ENCODE results near the gene NKX2-8. TPM values are rescaled to one million over a fixed set of nuclear protein-coding genes. Genes with fewer than 3 reads are reported as not detected.

Gene NKX2-8
- total RNA-seq, 1 experiment from 2014 or later, result 0.23 TPM

DNA sequence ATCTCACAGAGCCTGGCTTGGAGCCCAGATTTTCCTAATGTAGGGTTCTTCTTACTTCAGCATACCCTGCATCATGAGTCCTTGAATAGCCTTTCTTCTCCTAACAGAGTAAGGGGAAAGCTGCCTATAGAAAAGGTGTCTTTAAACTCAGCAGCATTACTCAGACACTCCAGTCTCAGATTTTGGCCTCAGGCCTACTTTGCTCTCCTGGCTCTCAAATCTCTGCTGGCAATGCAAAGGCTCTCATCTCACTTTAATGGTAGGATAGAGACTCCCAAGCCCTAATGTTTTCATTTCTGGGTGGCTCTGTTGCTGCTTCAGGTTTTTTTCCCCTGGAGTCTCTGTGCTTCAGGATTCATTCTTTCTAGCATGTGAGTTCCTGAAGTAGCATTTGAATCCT lies 9.1 kb upstream of the NKX2-8 start:
- Mint-ChIP-seq H3K4me1 (ENCODE audit: low read depth, unreplicated experiment) (no peaks in the 10 kb centered on the region), H3K27me3 (ENCODE audit: insufficient read depth, unreplicated experiment) (peaks cover 37% of the 10 kb centered on the region), H3K27ac (ENCODE audit: unreplicated experiment) (no peak overlapping the region), H3K4me3 (ENCODE audit: unreplicated experiment) (no peak overlapping the region), H3K9me3 (ENCODE audit: unreplicated experiment) (no peaks in the 10 kb centered on the region), H3K36me3 (ENCODE audit: insufficient read depth, unreplicated experiment) (no peaks in the 10 kb centered on the region)
- H3K4me3 ChIP-seq (ENCODE audit: low read depth, low read length), result no peak overlapping the region
- no peaks in the 10 kb centered on the region for H3K36me3 ChIP-seq (ENCODE audit: control insufficient read depth, insufficient read depth, low read length)
- peaks cover 4% of the 10 kb centered on the region for H3K27me3 ChIP-seq (replicated peaks; ENCODE audit: control insufficient read depth, insufficient read depth, low read length)
- TF ChIP-seq, protein P1, sequence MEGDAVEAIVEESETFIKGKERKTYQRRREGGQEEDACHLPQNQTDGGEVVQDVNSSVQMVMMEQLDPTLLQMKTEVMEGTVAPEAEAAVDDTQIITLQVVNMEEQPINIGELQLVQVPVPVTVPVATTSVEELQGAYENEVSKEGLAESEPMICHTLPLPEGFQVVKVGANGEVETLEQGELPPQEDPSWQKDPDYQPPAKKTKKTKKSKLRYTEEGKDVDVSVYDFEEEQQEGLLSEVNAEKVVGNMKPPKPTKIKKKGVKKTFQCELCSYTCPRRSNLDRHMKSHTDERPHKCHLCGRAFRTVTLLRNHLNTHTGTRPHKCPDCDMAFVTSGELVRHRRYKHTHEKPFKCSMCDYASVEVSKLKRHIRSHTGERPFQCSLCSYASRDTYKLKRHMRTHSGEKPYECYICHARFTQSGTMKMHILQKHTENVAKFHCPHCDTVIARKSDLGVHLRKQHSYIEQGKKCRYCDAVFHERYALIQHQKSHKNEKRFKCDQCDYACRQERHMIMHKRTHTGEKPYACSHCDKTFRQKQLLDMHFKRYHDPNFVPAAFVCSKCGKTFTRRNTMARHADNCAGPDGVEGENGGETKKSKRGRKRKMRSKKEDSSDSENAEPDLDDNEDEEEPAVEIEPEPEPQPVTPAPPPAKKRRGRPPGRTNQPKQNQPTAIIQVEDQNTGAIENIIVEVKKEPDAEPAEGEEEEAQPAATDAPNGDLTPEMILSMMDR (IDR thresholded peaks at IDR 0.05; ENCODE audit: insufficient read depth in 1 of 2, low read depth in 1 of 2, low read length in 1 of 2, severe bottlenecking in 1 of 2, unreplicated experiment in 1 of 2), result no peak
- H3K9me3 ChIP-seq, result no peaks in the 10 kb centered on the region
- intact Hi-C loops (cut with micrococcal nuclease; ENCODE audit: unreplicated experiment), result no loop called here
- no peaks in the 10 kb centered on the region for H3K4me1 ChIP-seq
- ChIA-PET CTCF (interaction anchor here (0.8 to 1.0 kb wide), 2 partner anchors 14 to 41 kb away, joined by 3 to 4 read pairs; no protein-coding TSS in a partner anchor), POLR2A (no interaction called here)
- BruUV-seq (replicated peaks), result no TSS peak
- no peak for DNase-seq

DNA sequence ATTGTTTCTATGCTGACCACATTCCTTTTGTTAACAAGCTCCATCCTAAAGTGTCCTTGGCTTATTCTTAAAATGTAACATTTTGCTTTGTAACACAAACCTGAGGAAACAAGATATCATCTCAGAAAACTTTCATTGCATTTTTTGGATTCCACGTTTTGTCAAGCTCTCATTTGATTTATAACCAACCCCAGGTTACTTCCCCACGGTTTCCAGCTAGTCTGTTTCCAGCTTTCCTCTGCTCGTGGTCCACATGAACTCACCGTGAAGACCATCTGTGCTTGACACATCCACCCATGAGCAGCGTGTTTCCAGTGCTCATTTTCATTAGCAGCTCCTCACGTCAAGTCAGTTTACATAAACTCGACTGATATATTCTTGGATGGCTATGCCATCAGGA lies 6.4 kb upstream of the NKX2-8 start:
- Mint-ChIP-seq H3K36me3 (ENCODE audit: insufficient read depth, unreplicated experiment) (no peaks in the 10 kb centered on the region), H3K4me1 (ENCODE audit: low read depth, unreplicated experiment) (no peaks in the 10 kb centered on the region), H3K27ac (ENCODE audit: unreplicated experiment) (no peak overlapping the region), H3K4me3 (ENCODE audit: unreplicated experiment) (no peak overlapping the region), H3K27me3 (ENCODE audit: insufficient read depth, unreplicated experiment) (peaks cover 26% of the 10 kb centered on the region), H3K9me3 (ENCODE audit: unreplicated experiment) (no peaks in the 10 kb centered on the region)
- H3K4me1 ChIP-seq, result no peaks in the 10 kb centered on the region
- H3K27me3 ChIP-seq (replicated peaks; ENCODE audit: control insufficient read depth, insufficient read depth, low read length), result peaks cover 2% of the 10 kb centered on the region; the same call in 1 of the 2 replicates
- no TSS peak for BruUV-seq (replicated peaks)
- TF ChIP-seq, protein P1 (IDR thresholded peaks at IDR 0.05; ENCODE audit: insufficient read depth in 1 of 2, low read depth in 1 of 2, low read length in 1 of 2, severe bottlenecking in 1 of 2, unreplicated experiment in 1 of 2), result no peak
- intact Hi-C loops (cut with micrococcal nuclease; ENCODE audit: unreplicated experiment), result no loop called here
- no peaks in the 10 kb centered on the region for H3K36me3 ChIP-seq (ENCODE audit: control insufficient read depth, insufficient read depth, low read length)
- DNase-seq, result no peak
- ChIA-PET POLR2A (no interaction called here), CTCF (interaction anchor here (1.0 kb wide), 1 partner anchor 35 kb away, joined by 3 read pairs; no protein-coding TSS in a partner anchor)
- H3K4me3 ChIP-seq (ENCODE audit: low read depth, low read length), result no peak overlapping the region
- no peaks in the 10 kb centered on the region for H3K9me3 ChIP-seq

- TF ChIP-seq, protein P1 (IDR thresholded peaks at IDR 0.05; ENCODE audit: insufficient read depth in 1 of 2, low read depth in 1 of 2, low read length in 1 of 2, severe bottlenecking in 1 of 2, unreplicated experiment in 1 of 2), result no peak
- Histone ChIP-seq H3K4me1 (no peaks in the 10 kb centered on the region), H3K27me3 (replicated peaks; ENCODE audit: control insufficient read depth, insufficient read depth, low read length) (peaks cover 2% of the 10 kb centered on the region; the same call in 1 of the 2 replicates), H3K36me3 (ENCODE audit: control insufficient read depth, insufficient read depth, low read length) (no peaks in the 10 kb centered on the region), H3K9me3 (no peaks in the 10 kb centered on the region), H3K4me3 (ENCODE audit: low read depth, low read length) (no peak overlapping the region)
- intact Hi-C loops (cut with micrococcal nuclease; ENCODE audit: unreplicated experiment), result no loop called here
- CTCF ChIA-PET, result interaction anchor here (0.7 kb wide), 1 partner anchor 728 kb away, joined by 3 read pairs; no protein-coding TSS in a partner anchor
- Mint-ChIP-seq H3K4me3 (ENCODE audit: unreplicated experiment) (no peak overlapping the region), H3K9me3 (ENCODE audit: unreplicated experiment) (no peaks in the 10 kb centered on the region), H3K4me1 (ENCODE audit: low read depth, unreplicated experiment) (no peaks in the 10 kb centered on the region), H3K27me3 (ENCODE audit: insufficient read depth, unreplicated experiment) (peaks cover 22% of the 10 kb centered on the region), H3K27ac (ENCODE audit: unreplicated experiment) (no peak overlapping the region), H3K36me3 (ENCODE audit: insufficient read depth, unreplicated experiment) (no peaks in the 10 kb centered on the region)
- no peak for DNase-seq
- BruUV-seq (replicated peaks), result no TSS peak
- POLR2A ChIA-PET, result no interaction called here
Observed at GRCh38 chr14:36588119-36588518, 5.7 kb upstream of the NKX2-8 start.
